WTC11 (cell line): ENCODE results near the gene CCR8. TPM values are rescaled to one million over a fixed set of nuclear protein-coding genes. Genes with fewer than 3 reads are reported as not detected.
"Not testable (repeated sequence)": the region's sequence is repeated elsewhere in the genome, so short reads cannot be mapped to it uniquely, and the experiment has no call there.

Source experiments
- ATAC-seq: fragments of 200-7000 bp; cut with Tn5 transposase; 2 replicates; pipeline ENCODE4 v1.10.0; 2021; ENCODE audit warnings: mild to moderate bottlenecking, moderate library complexity
- CTCF ChIA-PET: fragments of 300-600 bp; sonication (Branson Sonifier 250); formaldehyde crosslinking; loops from one replicate; lab custom pipeline; 2021; ENCODE audit warnings: antibody characterized with exemption; lab: Charles Lee
- POLR2A ChIA-PET: fragments of 350-600 bp; sonication (Branson Sonifier 250); formaldehyde crosslinking; loops from one replicate; lab custom pipeline; 2021; ENCODE audit warnings: antibody characterized with exemption; lab: Charles Lee
- DNase-seq: peaks from one replicate; pipeline ENCODE4 v3.0.0; 2021; ENCODE audit warnings: low spot score
- H3K27ac Mint-ChIP-seq: 2 replicates; pipeline ENCODE4 v1.8.0; 2021; ENCODE audit warnings: mixed read lengths
- H3K27me3 Mint-ChIP-seq: 2 replicates; pipeline ENCODE4 v1.8.0; 2021; ENCODE audit warnings: low read depth, mild to moderate bottlenecking, moderate library complexity, mixed read lengths
- H3K36me3 Mint-ChIP-seq: 2 replicates; pipeline ENCODE4 v1.8.0; 2021; ENCODE audit warnings: mixed read lengths
- H3K4me1 Mint-ChIP-seq: 2 replicates; pipeline ENCODE4 v1.8.0; 2022; ENCODE audit warnings: mixed read lengths
- H3K4me3 Mint-ChIP-seq: 2 replicates; pipeline ENCODE4 v1.8.0; 2021; ENCODE audit warnings: mild to moderate bottlenecking, moderate library complexity, mixed read lengths
- H3K9me3 Mint-ChIP-seq: 2 replicates; pipeline ENCODE4 v1.8.0; 2021; ENCODE audit warnings: mixed read lengths
- ARID4B ChIP-seq: sonication (generic); formaldehyde crosslinking; IDR thresholded peaks from 2 replicates; pipeline ENCODE4 v1.8.0; 2023; ENCODE audit warnings: missing genetic modification reagents, mild to moderate bottlenecking, borderline replicate concordance
- CREM ChIP-seq: sonication (generic); formaldehyde crosslinking; IDR thresholded peaks from 2 replicates; pipeline ENCODE4 v1.8.1; 2022; ENCODE audit warnings: mild to moderate bottlenecking, missing genetic modification reagents, moderate library complexity
- FOXP4 ChIP-seq: sonication (generic); formaldehyde crosslinking; IDR thresholded peaks from 2 replicates; pipeline ENCODE4 v1.8.0; 2022; ENCODE audit warnings: mild to moderate bottlenecking, missing genetic modification reagents
- HMGA2 ChIP-seq: fragments of 250-450 bp; sonication (Bioruptor Pico); IDR thresholded peaks from 2 replicates; pipeline ENCODE4 v1.4.0; 2021; ENCODE audit warnings: mild to moderate bottlenecking, moderate library complexity
- JUN ChIP-seq: sonication (generic); formaldehyde crosslinking; IDR thresholded peaks from 2 replicates; pipeline ENCODE4 v1.8.0; 2023; ENCODE audit warnings: mild to moderate bottlenecking, missing genetic modification reagents
- STAT6 ChIP-seq: sonication (generic); formaldehyde crosslinking; conservative IDR thresholded peaks from 2 replicates; pipeline ENCODE4 v1.8.1; 2023; ENCODE audit warnings: mild to moderate bottlenecking, low read depth, missing genetic modification reagents, moderate library complexity
- ZNF317 ChIP-seq: sonication (generic); formaldehyde crosslinking; IDR thresholded peaks from 2 replicates; pipeline ENCODE4 v1.8.1; 2023; ENCODE audit warnings: low read depth, mild to moderate bottlenecking, moderate library complexity, missing genetic modification reagents, borderline replicate concordance
- ZNF425 ChIP-seq: fragments of 250-450 bp; sonication (Bioruptor Pico); conservative IDR thresholded peaks from 2 replicates; pipeline ENCODE4 v1.9.0; 2021; ENCODE audit warnings: mild to moderate bottlenecking
- ZNF532 ChIP-seq: fragments of 250-450 bp; sonication (Bioruptor Pico); IDR thresholded peaks from 2 replicates; pipeline ENCODE4 v1.9.0; 2021; ENCODE audit warnings: mild to moderate bottlenecking, borderline replicate concordance
- total RNA-seq: library from RNA; stranded (reverse); gene quantifications from 3 replicates; pipeline ENCODE4 v1.2.3, GENCODE V29; 2021
- TF ChIP-seq, protein P1 (sequence below): sonication (generic); formaldehyde crosslinking; IDR thresholded peaks from 2 replicates; pipeline ENCODE4 v1.8.0; 2023; ENCODE audit warnings: mild to moderate bottlenecking, missing genetic modification reagents

CCR8 gene
- total RNA-seq, 1 experiment from 2014 or later, result 0.33 TPM

DNA sequence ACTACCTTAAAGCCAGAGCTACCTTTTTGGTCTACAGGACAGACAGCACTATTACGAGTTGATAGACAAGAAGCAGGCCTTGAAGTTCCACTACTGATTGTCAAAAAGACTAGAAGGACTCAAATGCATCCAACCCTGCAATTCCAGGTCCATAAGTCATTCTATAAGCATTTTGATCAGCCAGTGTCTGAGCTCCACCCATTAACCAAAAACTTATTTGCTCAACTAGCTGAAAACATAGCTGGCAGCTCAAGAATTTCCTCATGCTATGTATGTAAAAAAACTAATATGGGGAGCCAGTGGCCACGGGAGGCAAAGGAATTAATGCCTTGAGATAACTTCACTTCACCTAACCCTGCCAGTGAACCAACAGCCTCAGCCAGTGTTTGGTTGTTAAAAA, 21.6 kb downstream of the CCR8 start:
- H3K4me1 Mint-ChIP-seq, result peaks cover 32% of the 10 kb centered on the region
- ATAC-seq, POLR2A ChIA-PET, H3K4me3 Mint-ChIP-seq, CTCF ChIA-PET, H3K36me3 Mint-ChIP-seq, H3K9me3 Mint-ChIP-seq, DNase-seq, H3K27me3 Mint-ChIP-seq, H3K27ac Mint-ChIP-seq: not testable (repeated sequence)

GRCh38 chr3:39353168-39353927, 23.8 kb downstream of the CCR8 start:
- H3K4me3 Mint-ChIP-seq, H3K27ac Mint-ChIP-seq, H3K27me3 Mint-ChIP-seq, DNase-seq, H3K36me3 Mint-ChIP-seq, ATAC-seq, POLR2A ChIA-PET, H3K9me3 Mint-ChIP-seq, CTCF ChIA-PET: not testable (repeated sequence)
- peaks cover 13% of the 10 kb centered on the region for H3K4me1 Mint-ChIP-seq

- ATAC-seq, result no peak
- no peak overlapping the region for H3K27ac Mint-ChIP-seq
- no peak for DNase-seq
- ChIA-PET CTCF (interaction anchor here (3.9 kb wide), 1 partner anchor 70 kb away, joined by 10 read pairs; no protein-coding TSS in a partner anchor), POLR2A (no interaction called here)
- H3K27me3 Mint-ChIP-seq, result no peaks in the 10 kb centered on the region
- H3K36me3 Mint-ChIP-seq, result no peaks in the 10 kb centered on the region
- peaks cover 6% of the 10 kb centered on the region for H3K9me3 Mint-ChIP-seq
- no peak overlapping the region for H3K4me3 Mint-ChIP-seq
- peaks cover 4% of the 10 kb centered on the region; the same call in 1 of the 2 replicates for H3K4me1 Mint-ChIP-seq
- TF ChIP-seq ZNF532 (CRISPR knock-in tag) (no peak), FOXP4 (CRISPR knock-in tag) (no peak), ZNF425 (no peak), JUN (CRISPR knock-in tag) (no peak), ARID4B (no peak), STAT6 (CRISPR knock-in tag) (no peak), CREM (CRISPR knock-in tag) (no peak), ZNF317 (CRISPR knock-in tag) (no peak), HMGA2 (CRISPR knock-in tag) (no peak)
- TF ChIP-seq, protein P1, sequence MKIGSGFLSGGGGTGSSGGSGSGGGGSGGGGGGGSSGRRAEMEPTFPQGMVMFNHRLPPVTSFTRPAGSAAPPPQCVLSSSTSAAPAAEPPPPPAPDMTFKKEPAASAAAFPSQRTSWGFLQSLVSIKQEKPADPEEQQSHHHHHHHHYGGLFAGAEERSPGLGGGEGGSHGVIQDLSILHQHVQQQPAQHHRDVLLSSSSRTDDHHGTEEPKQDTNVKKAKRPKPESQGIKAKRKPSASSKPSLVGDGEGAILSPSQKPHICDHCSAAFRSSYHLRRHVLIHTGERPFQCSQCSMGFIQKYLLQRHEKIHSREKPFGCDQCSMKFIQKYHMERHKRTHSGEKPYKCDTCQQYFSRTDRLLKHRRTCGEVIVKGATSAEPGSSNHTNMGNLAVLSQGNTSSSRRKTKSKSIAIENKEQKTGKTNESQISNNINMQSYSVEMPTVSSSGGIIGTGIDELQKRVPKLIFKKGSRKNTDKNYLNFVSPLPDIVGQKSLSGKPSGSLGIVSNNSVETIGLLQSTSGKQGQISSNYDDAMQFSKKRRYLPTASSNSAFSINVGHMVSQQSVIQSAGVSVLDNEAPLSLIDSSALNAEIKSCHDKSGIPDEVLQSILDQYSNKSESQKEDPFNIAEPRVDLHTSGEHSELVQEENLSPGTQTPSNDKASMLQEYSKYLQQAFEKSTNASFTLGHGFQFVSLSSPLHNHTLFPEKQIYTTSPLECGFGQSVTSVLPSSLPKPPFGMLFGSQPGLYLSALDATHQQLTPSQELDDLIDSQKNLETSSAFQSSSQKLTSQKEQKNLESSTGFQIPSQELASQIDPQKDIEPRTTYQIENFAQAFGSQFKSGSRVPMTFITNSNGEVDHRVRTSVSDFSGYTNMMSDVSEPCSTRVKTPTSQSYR, result no peak
Observed at GRCh38 chr3:39358333-39358732, 28.8 kb downstream of the CCR8 start.
